CD4-positive, alpha-beta T cell treated with Interleukin-15 for 4 hours (primary cell): ENCODE data around the gene GGN.
"Not testable (repeated sequence)": the region's sequence is repeated elsewhere in the genome, so short reads cannot be mapped to it uniquely, and the experiment has no call there.

ENCODE experiments used
- DNase-seq: peaks from one replicate; pipeline ENCODE4 v3.0.0-alpha.2; 2020; ENCODE audit warnings: low spot score

The GGN gene

GRCh38 chr19:38386971-38387549 is 774 bp downstream of the GGN start:
- no peak for DNase-seq

- DNase-seq = no peak
These were observed 1.4 kb downstream of the GGN start for GRCh38 chr19:38386300-38386970.

GRCh38 chr19:38385804-38386257 is 2.0 kb downstream of the GGN start:
- no peak for DNase-seq

GRCh38 chr19:38385057-38385803 is 2.6 kb downstream of the GGN start:
- no peak for DNase-seq

GRCh38 chr19:38384209-38385027 is 3.4 kb downstream of the GGN start:
- DNase-seq = no peak

- no peak for DNase-seq
These were observed 4.1 kb downstream of the GGN start for GRCh38 chr19:38383743-38384142.

- no peak for DNase-seq
These were observed 4.7 kb downstream of the GGN start for GRCh38 chr19:38383184-38383583.

GRCh38 chr19:38381138-38381537 is 6.7 kb downstream of the GGN start:
- no peak for DNase-seq

GRCh38 chr19:38378866-38379265 is 9.0 kb downstream of the GGN start:
- no peak for DNase-seq

- DNase-seq = no peak
These were observed 10.8 kb downstream of the GGN start for GRCh38 chr19:38377052-38377451.

- DNase-seq = no peak
These were observed 11.3 kb downstream of the GGN start for GRCh38 chr19:38376576-38376975.

GRCh38 chr19:38375748-38376147 is 12.1 kb downstream of the GGN start:
- no peak for DNase-seq

GRCh38 chr19:38375098-38375493 is 12.7 kb downstream of the GGN start:
- no peak for DNase-seq

GRCh38 chr19:38374332-38375097 is 13.3 kb downstream of the GGN start, which contains the start of gene PSMD8:
TSS of gene PSMD8 (plus strand) at chr19:38374571. CDS start at chr19:38374602, 31 bp downstream.
- peak; percentile 99 for DNase-seq

GRCh38 chr19:38373907-38374331 is 13.9 kb downstream of the GGN start:
- no peak for DNase-seq

- DNase-seq = no peak
These were observed 16.8 kb downstream of the GGN start for GRCh38 chr19:38371081-38371480.

- DNase-seq = no peak
These were observed 17.5 kb downstream of the GGN start for GRCh38 chr19:38370299-38370698.

- DNase-seq = no peak
These were observed 18.2 kb downstream of the GGN start for GRCh38 chr19:38369584-38369983.

- no peak for DNase-seq
These were observed 20.8 kb downstream of the GGN start for GRCh38 chr19:38367041-38367440.

- not testable (repeated sequence) for DNase-seq
These were observed 24.7 kb downstream of the GGN start for GRCh38 chr19:38362946-38363688.
